NK-92 (cell line): ENCODE results near the gene ERC2.

Experiments
- DNase-seq: peaks from one replicate; lab custom pipeline; 2025; ENCODE audit not compliant: unreplicated experiment; lab: John Stamatoyannopoulos, UW

The ERC2 gene

DNA sequence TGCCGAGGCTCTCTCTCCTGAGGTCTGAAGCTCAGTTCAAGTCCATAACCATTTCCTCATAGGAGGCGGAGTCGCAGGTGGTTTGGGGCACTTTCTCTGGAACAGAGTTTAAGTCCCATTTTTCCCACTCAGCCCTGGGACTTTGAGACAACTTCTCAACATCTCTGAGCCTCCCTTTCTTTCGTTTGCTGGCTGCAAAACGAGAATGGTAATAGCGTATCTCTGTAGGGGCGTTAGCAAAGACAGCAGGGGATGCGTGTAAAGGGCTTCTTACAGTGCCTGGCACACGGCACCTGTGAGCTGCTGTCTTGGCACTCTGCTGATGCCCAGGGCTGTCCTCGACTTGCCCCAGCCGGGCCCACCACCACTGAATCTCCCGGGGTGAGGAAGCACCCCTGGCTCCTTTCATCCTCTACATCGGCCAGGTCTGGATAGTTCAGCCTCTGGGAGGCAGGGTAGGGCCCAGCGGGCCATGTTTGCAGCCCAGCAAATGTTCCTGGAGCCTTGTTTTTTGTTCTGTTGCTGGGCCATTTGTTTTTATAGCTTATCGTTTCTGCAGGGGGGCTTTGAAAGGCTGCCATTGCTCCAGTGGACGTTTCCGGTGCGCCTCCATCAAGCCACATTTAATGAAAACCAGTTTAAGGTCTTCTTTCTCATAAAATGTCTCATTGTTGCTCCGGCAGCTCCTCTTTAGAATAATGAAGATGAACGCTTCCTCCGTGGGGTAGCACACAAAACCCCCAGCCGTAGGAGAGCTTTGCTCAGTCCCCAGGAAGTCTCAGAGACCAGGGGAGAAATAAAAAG lies 921.2 kb downstream of the ERC2 start:
- no peak for DNase-seq

DNA sequence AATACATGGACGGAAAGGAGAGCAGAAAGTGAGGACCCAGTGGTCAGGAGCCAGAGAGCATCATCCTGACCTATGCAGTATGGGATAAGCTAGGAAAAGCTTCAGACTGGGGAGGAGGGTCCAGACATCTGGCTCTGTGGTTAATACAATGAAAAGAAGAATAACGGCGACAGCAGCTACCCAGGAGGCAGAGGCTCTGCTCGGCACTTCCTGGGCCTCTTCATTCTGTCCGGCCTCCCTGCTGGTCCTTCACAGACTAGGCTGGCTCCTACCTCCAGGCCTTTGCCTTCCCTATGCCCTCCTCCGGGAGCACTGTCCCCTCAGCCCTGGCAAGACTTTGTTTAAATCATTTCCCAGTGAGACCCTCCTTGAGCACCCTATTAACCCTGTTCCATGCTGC lies 922.3 kb downstream of the ERC2 start:
- no peak for DNase-seq

DNA sequence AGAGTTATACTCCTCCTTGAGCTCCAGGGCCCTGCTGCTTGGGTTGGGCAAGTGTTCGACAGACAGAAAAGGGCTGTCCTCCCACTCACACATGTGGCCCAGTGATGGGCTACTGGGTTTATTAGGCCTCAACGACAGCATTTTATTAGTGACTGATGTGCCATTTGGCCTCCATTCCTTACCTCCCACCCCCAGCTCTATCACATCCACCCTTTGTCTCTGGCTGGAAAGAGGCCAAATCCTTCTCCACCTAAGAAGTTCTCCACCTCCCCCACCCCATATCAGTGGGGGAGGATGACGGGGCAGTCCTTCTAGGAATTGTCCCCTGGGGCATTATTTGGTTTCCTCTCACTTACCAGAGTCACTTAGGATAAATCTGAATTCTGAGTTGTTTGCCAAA lies 924.0 kb downstream of the ERC2 start:
- DNase-seq: no peak

DNA sequence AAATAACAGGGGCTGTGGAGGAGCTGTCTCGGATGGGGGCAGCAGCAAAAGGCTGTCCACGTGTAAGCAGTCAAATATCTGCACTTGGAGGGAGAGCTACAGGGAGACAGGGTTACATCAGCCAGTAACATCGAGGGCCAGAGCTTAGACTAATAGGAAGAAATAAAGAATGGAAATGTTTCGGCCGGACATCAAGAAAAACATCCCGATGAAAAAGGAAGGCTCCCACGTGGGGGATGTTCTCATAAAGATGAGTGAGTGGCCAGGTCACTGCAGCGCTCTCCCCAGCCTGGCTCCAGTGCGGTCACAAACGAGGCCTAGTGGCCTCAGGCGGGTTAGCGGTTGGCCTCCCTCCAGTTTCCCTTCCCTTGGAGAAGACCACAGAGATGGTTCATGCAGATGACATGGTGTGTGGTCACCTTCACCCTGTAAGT lies 925.1 kb downstream of the ERC2 start:
- no peak for DNase-seq

DNA sequence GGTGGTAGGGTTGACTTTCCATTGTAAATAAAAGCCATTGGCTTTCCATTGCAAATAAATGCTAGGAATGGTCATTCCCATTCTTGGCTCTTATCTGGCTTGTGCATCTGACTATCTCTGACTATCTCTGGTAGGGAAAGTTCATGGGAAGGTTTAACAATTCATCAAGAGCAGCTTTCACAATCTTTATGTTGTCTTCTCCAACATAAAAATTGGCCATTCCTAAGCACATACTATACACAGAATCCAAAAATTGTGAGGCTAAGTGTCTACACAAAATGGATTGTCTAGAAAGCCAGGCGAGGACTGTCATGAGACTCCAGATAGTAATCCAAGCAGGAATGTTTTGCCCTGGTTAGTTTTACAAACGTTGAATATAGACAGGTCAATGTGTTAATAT lies 926.8 kb downstream of the ERC2 start:
- no peak for DNase-seq

DNA sequence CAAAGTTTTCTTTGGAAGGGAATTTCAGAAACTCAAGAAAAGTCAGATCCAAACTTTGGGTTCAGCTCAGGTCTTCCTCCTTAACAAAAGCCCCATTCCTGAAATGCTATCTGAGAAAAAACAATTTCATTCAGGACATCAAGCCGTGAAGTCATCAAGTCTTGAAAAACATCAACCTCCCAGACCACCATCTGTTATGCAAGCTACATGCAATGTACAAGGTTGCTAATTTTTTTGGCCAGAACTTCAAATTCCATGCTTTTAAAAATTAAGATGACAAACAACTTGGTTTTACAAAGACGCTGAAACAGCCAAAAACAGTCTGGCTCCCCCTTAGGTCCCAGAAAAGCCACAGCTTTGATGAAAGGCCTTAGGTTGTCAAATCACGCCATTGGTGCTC lies 927.3 kb downstream of the ERC2 start:
- no peak for DNase-seq

DNA sequence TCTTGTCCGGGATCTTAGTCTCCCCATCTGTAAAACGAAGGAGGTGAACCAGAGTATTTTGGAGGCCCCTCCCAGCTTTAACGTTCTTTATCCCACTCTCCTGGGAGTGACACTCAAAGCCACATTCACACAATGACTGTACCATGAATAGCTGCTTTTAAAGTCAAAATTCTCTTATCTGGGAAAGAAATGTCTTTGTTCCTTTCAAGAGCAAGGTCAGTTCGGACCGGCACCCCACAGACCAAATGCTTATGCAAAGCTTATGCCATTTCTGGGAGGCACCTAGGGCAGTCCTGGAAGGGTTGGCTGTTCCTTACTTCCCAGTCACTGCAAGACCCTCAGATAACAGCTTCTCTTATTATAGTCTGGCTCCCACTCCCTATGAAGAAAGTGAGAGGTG lies 927.7 kb downstream of the ERC2 start:
- DNase-seq: no peak

DNA sequence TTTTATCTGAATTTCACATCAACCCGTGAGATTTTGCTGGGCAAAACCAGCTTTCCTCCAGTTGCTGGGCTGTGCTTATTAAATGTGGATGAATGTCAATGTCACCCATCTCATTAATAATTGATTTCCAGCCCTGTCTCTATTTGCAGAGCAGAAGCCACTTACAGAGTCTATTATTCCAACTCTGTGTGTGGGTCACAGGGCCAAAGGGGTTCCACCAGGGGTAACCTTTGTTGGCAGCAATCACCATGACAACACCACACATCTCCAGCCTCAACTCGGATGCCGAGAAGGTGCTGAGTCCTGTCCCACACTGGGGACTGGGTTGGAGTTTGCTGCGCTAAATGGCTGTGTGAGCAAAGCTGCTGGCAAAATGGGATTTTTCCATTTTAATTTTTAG lies 930.1 kb downstream of the ERC2 start:
- no peak for DNase-seq

DNA sequence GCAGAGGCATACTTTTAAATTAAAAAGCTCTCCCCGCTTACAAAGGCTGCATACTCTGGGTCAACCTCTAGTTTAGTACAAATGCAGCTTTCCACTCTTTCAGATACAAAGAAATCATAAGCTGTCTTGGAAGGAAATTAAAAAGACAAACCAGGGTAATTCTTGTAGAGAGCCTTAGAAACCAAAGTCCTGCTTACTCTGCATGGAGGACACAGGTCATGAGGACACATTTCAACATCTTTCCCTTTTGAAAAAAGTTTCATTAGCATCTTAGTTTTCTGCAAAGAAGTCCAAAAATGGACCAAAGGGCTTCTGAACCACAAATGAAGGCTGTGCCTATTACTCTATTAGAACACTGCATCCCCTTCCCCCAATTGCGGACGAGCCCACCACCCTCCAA lies 930.7 kb downstream of the ERC2 start:
- no peak for DNase-seq

DNA sequence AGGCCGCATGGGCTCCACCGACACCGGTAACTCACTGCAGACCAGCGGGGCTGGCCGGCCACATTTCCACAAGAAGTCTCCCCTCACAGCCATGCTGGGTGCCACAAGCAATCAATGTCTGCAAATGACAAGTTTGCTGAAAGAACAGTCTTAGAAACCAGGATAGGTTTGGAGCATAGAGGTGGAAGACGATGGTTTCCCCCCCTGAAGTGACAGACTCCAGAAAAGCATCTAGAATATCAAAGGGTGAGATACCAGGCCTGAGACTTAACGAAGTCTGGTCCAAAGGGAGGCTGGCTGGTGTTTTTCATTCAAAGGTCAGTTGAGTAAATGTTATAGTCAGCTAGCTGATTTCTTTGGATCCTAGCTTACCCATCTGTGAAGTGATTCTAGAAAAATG lies 931.1 kb downstream of the ERC2 start:
- no peak for DNase-seq

DNA sequence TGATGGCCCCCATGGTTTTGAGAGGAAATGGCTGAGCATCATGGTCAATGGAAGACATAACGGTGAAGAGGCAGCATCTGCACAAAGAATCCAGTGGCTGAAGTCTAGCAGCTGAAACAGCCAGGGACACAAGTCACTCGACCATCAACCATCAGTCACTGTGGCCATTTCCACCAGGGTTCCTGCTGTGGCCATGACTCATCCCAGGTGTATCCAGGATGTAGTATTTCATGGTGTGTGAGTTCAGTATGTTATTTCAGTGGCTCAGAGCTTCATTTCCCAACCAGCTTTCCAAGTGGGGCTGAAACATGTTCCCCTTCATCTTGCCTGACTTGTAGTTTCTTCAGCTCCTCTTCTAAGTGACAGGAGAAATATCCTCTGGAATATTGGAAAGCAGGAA lies 933.4 kb downstream of the ERC2 start:
- DNase-seq: no peak

DNA sequence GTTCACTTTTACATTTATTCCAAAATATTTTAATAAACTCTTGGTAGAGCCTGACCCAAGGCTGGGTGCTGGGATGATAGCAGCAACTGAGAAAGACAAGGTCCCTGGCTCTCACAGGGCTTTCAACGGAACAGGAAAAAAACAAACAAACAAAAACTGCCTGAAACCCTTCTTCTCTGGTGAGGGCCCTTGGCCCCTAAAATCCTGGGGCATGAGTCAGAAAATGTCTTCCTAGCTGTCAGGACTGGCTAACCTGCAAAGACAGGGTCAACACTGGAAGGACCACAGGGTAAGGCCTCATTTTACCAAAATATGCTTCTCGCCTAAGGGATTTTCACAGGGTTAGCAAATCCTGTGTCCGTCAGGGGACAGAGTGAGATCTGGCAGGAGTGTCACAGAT lies 935.5 kb downstream of the ERC2 start:
- no peak for DNase-seq

DNA sequence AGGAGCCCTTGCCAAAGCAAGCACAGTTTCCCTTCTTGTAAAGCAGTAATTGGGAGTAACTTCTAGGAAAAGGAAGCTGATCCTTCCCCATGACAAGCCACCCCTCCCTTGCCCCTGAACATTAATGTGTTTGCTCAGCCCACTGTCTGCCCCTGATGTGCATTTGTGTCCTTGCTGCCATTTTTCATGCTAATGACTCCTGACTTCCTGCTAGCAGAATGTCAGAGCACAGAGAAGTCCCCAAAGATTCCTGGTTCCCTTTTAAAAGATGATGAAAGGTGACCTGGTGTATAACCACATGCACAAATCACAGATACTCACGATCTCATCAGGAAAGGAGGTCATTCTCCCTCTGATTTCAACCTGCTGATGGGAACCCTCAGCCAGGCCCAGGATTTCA lies 936.9 kb downstream of the ERC2 start:
- DNase-seq: no peak

DNA sequence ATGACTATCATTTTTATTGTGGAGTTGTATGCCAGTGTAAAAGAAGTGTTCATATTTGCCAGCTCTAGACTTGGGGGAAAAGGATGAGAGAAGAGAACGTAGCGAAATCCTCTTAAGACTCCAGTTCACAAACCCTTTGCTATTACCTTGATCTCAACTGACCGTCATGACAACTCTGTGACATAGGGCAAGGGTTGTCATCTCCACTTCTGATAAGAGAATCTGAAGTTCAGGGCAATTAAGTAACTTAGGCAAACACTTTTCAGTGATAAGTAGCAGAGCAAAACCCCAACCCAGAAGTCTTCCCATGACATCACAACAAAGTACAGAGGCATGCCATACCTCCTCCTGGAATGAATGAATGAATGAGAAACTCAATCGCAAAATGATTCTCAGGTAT lies 940.9 kb downstream of the ERC2 start:
- no peak for DNase-seq

DNA sequence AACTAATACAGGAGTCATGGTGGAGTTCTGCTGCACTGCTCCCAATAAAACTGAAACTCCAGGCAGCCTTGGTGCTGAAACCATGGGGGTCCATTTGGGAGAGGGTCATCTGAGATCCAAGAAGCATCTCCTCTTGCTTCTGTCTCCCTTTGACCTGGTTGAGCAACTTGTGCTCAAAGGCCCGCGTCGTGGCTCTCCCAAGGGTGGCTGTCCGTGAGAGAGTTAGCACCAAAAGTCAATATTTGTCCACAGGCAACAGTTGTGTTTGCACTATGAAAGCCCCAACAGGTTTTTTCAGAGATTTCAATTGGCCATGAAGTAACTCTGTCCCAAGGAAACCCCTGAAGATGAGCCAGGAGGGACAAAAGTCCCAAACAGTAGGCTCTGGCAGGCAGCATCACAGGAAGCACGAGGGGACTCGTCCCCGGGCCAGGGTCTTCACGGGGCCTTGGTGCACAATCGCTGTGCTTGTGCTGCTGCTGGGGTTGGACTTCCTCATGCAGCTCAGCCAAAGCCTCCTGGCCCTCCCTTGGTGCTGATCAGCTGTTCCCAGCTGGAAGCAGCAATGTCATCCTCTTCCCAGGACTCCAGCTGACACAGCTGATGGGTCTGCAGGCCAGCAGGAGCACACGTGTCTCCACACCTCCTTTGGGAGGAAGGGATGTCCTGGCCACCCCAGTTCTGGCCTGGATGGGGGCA lies 941.8 kb downstream of the ERC2 start:
- no peak for DNase-seq

DNA sequence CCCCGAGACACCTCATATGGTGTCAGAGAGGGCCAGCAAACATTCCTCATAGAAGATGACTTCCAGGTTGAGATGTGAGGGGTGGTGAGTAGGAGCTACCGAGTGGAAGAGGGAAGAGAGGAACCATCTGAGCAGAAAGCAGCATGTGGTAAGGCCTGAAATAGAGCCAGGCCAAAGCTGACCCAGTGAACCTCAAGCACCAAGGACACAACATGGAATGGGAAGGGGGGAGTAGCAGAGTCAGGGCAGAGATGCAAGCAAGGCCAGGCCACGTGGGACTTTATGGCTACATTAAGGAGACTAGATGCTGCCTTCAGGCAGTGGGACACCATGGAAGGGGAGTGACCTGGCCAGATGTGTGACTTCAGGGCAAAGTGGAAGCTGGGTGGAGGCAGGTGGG lies 942.8 kb downstream of the ERC2 start:
- DNase-seq: no peak

DNA sequence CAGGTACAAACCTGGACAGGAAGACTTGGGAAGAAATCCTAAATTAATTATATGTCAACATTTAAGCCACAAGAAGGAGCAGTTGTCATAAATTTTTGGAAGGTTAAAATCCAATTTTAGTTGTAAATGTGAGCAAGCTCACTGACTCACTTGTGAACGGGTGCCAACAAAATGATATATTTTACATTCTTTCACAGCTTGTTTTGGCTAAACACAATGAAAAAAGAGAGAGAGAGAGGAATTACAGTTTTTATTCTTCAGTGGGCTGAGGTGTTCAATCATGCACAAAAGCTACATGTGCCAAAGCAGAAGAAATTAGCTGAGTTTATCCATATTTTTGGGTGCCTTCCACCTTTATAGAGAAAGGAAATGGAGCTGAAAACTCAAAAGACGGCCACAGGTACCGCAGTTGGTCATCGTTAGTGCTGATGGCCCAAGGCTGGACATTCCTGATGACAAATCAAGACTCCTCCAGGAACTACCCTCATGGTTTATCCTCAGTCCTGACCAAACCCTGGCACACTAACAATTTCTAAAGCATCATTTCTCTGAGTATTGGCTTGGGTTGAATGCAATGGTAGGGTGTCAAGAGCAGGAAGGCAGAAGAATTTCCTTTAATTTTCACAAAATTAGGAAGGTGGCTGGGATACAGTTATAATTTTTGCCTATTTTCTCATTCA lies 943.6 kb downstream of the ERC2 start:
- no peak for DNase-seq

DNA sequence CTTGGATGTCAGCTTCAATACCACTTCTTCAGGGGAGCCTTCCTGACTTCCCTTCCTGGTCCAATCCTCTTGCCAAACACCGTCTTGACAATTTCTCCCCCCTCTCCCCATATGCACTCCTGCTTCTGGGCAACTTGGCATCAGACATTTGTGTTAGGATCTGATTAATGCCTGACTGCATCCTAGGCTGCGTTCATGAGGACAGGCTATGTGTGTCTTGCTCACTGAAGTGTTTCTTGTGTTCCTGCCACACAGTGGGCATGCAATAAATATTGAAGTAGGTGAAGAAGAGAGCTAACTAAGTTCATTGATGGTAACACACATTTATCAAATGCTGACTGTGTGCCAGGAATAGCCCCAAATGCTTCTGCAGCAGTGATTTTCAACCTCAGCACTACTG lies 944.8 kb downstream of the ERC2 start:
- DNase-seq: no peak

DNA sequence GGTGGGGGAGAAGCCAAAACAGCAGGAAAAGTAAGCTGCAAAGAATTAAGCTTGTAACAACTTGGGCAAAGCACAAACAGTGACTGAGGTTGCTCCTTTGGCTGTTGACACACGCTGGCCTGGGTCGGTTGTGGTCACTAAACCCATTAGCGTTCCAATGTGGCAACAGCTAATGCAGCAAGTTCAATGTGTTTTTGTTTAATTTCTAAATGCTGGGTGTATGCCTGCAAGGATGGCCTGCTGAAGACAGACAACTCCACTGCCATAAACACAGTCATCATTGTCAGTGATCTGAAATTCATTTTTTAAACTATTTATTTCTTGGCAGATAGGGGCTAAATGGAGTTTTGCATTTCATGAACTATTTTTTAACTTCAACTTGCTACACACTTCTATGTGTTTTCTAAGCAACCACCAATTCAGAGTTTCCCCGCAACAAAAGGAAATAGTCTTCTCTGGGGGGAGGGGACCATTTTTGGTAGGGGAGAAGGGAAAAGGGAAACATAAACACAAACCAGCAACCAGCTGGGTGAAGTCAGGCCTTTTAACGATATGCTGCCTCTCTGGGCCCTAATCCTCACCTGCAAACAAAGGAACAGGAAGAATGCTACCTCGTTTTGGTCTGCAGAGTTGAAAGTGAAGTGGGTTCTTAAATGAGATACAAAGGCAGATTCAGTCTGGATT lies 946.4 kb downstream of the ERC2 start:
- DNase-seq: no peak

DNA sequence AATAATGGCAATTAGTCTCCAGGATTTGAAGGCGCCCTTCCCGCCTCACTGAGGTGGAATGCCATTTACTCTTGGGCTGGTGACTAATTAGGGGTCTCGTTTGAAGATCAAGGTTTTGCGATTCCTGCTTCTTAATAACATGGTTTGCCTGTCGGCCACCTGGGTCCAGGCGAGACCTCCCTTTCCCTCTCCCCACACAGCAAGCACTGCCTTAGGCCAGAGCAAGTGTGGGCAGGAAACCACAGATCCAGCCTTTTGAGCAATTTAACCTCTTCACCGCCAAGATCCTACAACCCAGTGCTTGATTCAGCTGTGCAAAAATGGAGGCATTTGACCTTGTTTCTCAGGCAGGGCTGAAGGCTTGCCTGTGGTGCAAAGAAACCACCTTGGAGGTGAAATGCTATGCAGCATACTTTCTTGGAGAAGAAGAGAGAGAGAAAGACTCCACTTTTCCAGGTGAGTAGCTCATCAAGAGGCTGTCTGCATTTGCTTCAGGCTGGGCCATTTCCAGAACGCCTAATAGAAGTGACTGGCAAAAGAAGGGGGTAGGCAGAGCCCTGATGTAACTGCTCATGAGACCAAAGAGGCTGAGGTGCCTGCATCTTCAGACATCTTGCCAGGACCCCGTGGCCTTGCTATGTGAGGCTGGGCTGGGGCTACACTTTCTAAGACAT lies 947.1 kb downstream of the ERC2 start:
- DNase-seq: no peak

DNA sequence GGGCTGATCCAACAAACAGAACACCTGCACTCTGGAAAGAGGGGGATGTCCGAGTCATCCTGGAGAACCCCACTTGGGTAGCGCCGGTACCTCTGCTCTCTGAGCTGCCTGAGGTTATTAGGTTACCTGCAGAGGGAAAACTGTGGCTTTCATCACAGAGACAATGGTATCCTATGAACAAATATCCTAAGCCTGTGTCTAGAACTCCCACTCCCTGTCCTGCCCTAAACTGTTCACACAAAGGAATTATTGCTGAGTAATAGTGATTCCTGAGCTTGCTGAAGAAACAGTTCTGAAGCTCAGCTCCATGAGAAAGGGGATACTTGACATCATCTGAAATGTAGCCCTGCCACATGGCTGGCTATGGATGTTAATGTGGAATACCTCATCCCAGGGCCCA lies 949.2 kb downstream of the ERC2 start:
- no peak for DNase-seq
